ENCODE results near the gene TBC1D10A.

DNA sequence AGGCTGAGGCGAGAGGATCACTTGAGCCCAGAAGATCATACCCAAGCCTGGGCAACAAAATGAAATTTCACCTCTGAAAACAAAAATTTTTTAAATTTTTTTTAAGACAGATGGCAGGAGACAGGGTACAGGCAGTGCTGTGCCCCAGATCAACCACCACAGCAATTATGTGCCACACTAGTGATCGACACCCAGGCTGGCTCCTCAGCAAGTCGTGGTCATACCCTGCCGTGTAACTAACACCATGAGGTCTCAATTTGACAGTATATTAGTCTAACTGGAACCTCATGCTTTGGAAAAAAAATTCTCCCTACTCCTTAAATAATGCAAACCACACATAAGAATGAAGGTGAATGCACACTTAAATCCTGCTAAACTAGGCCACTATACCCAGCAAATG is 21.7 kb upstream of the TBC1D10A start:
- no peak for TF ChIP-seq EP300 (IDR thresholded peaks at IDR 0.05)
- TF ChIP-seq POLR2A (IDR thresholded peaks at IDR 0.05): no peak
